Vagina (tissue), 2 donors: ENCODE measurements around the gene PDE4D.

Experiments used
- POLR2A ChIP-seq, 2 donors: fragments of 450-650 bp; IDR thresholded peaks; one replicate each; pipeline ENCODE4 v1.6.1; 2017; ENCODE audit warnings: antibody characterized with exemption in 2 of 2, mild to moderate bottlenecking in 2 of 2, moderate library complexity in 2 of 2
- TF ChIP-seq, protein P1 (sequence below), 3 experiments: fragments of 450-650 bp in 2 of 3; fragments of 200-600 bp in 1 of 3; sonication (generic) in 1 of 3; IDR thresholded peaks; one replicate each; pipeline ENCODE4 v1.5.1; 2017 to 2019; ENCODE audit warnings: antibody characterized with exemption in 3 of 3, mild to moderate bottlenecking in 2 of 3, moderate library complexity in 2 of 3

GRCh38 chr5:59741599-59741998, 151.9 kb downstream of the PDE4D start:
- TF ChIP-seq, protein P1, sequence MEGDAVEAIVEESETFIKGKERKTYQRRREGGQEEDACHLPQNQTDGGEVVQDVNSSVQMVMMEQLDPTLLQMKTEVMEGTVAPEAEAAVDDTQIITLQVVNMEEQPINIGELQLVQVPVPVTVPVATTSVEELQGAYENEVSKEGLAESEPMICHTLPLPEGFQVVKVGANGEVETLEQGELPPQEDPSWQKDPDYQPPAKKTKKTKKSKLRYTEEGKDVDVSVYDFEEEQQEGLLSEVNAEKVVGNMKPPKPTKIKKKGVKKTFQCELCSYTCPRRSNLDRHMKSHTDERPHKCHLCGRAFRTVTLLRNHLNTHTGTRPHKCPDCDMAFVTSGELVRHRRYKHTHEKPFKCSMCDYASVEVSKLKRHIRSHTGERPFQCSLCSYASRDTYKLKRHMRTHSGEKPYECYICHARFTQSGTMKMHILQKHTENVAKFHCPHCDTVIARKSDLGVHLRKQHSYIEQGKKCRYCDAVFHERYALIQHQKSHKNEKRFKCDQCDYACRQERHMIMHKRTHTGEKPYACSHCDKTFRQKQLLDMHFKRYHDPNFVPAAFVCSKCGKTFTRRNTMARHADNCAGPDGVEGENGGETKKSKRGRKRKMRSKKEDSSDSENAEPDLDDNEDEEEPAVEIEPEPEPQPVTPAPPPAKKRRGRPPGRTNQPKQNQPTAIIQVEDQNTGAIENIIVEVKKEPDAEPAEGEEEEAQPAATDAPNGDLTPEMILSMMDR (IDR thresholded peaks at IDR 0.05) = no peak
- no peak for TF ChIP-seq POLR2A (IDR thresholded peaks at IDR 0.05)
